Stimulated activated CD4-positive, alpha-beta T cell treated with anti-CD3 and anti-CD28 coated beads, TNF-alpha, amount 100 ng/mL, for 24 hours (primary cell): ENCODE measurements around the gene TBX2.
"Not testable (repeated sequence)": the region's sequence is repeated elsewhere in the genome, so short reads cannot be mapped to it uniquely, and the experiment has no call there.

Experiments
- DNase-seq, 3 experiments: peaks; one replicate each; pipeline ENCODE4 v3.0.0-alpha.2; 2020; ENCODE audit warnings: low read depth in 3 of 3

The TBX2 gene

GRCh38 chr17:61399131-61400065 lies at the start of gene TBX2:
TSS of gene TBX2 (plus strand) at chr17:61399843. CDS start at chr17:61400177, 334 bp downstream.
- no peak for DNase-seq

- no peak for DNase-seq
These were observed 47.8 kb upstream of the TBX2 start for GRCh38 chr17:61351745-61352407.

- no peak for DNase-seq
These were observed 47.3 kb upstream of the TBX2 start for GRCh38 chr17:61352408-61352770.

GRCh38 chr17:61352781-61353491 lies 46.7 kb upstream of the TBX2 start:
- no peak for DNase-seq

- no peak for DNase-seq
These were observed 46.0 kb upstream of the TBX2 start for GRCh38 chr17:61353615-61354014.

GRCh38 chr17:61354895-61355874 lies 44.5 kb upstream of the TBX2 start:
- DNase-seq: no peak

GRCh38 chr17:61357061-61357460 lies 42.6 kb upstream of the TBX2 start:
- DNase-seq: not testable (repeated sequence)

- DNase-seq: not testable (repeated sequence)
These were observed 40.1 kb upstream of the TBX2 start for GRCh38 chr17:61359513-61359912.

- DNase-seq: no peak
These were observed 39.2 kb upstream of the TBX2 start for GRCh38 chr17:61360318-61360943.

- no peak for DNase-seq
These were observed 38.6 kb upstream of the TBX2 start for GRCh38 chr17:61361084-61361483.

- no peak for DNase-seq
These were observed 37.2 kb upstream of the TBX2 start for GRCh38 chr17:61362396-61362795.

- no peak for DNase-seq
These were observed 36.6 kb upstream of the TBX2 start for GRCh38 chr17:61362852-61363600.

- no peak for DNase-seq
These were observed 35.8 kb upstream of the TBX2 start for GRCh38 chr17:61363601-61364462.

- DNase-seq: no peak
These were observed 35.2 kb upstream of the TBX2 start for GRCh38 chr17:61364463-61364846.

GRCh38 chr17:61366076-61366714 lies 33.4 kb upstream of the TBX2 start:
- no peak for DNase-seq

- DNase-seq: no peak
These were observed 32.8 kb upstream of the TBX2 start for GRCh38 chr17:61366715-61367413.

- DNase-seq: no peak
These were observed 31.4 kb upstream of the TBX2 start for GRCh38 chr17:61368049-61368831.
